GM10266 (cell line): ENCODE measurements around the gene SERPINA1.

Source experiments
- DNase-seq: peaks from one replicate; pipeline ENCODE4 v3.0.0; 2012; ENCODE audit errors: extremely low spot score
- TF ChIP-seq, protein P1 (sequence below): IDR thresholded peaks from 2 replicates; pipeline ENCODE4 v1.5.1; 2012; ENCODE audit warnings: mild to moderate bottlenecking, low read depth; ENCODE audit not compliant: control insufficient read depth, insufficient read depth; ENCODE audit errors: missing control alignments

Gene SERPINA1

DNA sequence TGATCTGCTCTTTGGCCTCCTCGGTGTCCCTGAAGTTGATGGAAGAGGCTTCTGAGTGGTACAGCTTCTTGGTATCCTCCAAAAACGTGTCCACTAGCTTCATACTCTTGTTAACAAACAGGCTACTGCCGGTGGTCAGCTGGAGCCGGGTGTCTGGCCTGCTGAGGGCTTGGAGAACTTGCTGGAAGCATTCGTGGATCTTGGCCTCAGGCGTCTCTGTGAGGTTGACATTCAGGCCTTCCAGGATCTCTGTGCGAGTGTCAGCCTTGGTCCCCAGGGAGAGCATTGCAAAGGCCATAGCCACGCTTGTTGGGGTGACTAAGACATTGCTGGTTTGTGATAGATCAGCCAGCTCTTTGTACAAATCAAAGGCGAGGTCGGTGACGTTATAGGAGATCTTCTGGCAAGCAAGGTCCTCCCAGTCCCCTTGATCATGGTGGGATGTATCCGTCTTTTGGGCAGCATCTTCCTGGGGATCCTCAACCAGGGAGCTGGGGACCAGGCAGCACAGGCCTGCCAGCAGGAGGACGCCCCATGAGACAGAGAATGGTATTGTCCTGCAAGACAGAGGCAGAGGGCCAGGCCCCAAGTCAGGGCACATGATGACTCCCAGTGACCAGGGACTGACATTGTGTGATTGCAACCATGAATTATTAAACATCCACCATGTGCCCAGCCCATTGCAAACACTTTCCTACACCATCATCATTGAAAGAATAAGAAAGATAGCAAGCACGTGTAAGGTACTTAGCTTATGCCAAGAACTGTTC, 22.1 kb downstream of the SERPINA1 start, which contains the start of gene SERPINA2:
Gene SERPINA2, minus strand, starts transcription at position 553 of the 770 bp plus-strand sequence.
- TF ChIP-seq, protein P1, sequence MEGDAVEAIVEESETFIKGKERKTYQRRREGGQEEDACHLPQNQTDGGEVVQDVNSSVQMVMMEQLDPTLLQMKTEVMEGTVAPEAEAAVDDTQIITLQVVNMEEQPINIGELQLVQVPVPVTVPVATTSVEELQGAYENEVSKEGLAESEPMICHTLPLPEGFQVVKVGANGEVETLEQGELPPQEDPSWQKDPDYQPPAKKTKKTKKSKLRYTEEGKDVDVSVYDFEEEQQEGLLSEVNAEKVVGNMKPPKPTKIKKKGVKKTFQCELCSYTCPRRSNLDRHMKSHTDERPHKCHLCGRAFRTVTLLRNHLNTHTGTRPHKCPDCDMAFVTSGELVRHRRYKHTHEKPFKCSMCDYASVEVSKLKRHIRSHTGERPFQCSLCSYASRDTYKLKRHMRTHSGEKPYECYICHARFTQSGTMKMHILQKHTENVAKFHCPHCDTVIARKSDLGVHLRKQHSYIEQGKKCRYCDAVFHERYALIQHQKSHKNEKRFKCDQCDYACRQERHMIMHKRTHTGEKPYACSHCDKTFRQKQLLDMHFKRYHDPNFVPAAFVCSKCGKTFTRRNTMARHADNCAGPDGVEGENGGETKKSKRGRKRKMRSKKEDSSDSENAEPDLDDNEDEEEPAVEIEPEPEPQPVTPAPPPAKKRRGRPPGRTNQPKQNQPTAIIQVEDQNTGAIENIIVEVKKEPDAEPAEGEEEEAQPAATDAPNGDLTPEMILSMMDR = no peak
- DNase-seq = no peak

DNA sequence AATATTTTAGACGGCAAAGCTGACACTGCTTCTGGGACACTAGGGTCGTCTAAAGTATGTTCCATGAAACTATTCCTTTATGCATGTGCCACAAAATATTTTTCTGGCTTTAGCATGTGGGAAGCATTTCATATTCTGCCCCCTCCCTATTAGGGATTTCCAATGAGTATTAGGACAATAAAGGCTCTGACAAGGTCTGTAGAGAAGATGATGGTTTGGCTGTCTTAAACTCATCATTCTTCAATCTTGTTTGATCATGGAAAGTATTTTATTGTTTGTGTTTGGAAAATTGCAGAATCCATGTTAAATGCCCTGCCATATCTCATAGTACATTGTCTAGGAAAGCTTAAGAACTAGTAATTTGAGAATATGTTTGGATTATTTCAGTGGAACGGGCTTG, 22.8 kb downstream of the SERPINA1 start:
- TF ChIP-seq, protein P1 = no peak
- no peak for DNase-seq

DNA sequence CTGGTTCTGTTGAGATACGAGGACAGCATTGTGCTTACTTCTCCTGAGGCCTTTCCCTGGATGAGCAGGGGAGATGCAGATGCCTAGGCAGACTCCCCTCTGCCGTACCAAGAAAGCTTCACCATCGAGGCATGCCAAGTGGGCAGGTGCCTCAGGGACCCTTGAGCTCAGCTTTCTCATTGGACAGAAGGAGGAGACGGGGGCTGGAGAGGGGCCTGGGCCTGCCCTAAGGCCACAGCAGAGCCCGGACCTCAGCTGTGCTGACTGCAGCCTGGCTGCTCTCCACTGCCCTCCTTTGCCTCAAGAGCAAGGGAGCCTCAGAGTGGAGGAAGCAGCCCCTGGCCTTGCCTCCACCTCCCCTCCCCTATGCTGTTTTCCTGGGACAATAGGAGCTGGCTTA, 23.4 kb downstream of the SERPINA1 start:
- TF ChIP-seq, protein P1 = no peak
- no peak for DNase-seq

DNA sequence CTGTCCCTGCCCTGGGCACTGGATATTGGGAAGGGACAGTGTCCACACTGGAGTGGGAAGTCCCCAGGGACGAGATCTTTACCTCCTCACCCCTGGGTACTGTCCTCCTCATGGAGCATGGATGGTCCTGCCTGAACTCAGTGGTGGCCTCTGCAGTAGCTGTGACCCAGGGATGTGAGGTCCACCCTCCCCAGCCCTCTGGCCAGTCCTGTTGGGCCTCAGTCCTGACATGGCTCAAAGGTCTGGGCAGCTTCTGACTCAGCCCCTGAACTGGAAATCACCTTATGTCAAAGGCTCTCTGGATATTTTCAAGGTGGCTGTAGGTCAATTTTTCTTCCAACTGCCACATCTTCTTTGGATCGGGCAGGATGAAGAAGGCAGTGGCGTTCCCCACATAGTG, 24.4 kb downstream of the SERPINA1 start:
- TF ChIP-seq, protein P1 = no peak
- no peak for DNase-seq

DNA sequence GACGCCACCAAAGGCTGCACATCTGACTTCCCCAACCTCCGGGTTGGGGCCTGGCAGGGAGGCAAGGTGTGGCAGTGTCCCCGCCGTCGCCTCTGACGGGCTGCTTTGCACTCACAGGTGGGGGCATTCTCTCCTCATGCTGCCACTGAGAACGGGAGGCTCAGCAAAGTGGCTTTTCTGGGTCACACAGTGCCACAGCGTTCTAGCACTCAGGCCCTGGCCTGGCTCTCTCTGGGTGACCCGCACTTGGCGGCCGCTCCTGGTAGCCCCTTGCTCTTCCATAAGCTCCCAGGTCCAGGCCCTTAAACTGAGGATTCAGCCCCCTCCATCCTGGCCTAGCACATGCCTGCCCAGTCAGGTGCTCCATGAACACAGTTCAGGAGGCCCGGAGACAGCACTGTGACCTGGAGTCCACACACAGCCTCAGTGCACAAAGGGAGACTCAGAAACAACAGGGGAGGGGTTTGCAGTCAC, 25.2 kb downstream of the SERPINA1 start:
- TF ChIP-seq, protein P1 = no peak
- DNase-seq = no peak

DNA sequence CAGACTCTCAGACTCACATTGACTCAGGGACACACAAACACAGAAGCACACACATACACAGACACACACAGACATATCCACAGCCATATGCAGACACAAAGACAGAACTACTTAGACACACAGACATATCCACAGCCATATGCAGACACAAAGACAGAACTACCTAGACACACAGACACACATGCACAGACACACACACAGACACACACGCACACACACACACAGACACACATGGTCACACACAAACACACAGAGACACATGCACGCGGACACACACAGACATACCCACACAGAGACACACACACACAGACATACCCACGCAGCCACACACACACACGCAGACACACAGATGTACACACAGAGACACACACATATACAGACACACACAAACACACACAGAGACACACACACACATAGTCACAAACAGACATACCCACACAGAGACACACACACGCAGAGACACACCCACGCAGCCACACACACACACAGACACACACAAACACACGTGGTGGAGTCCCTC, 25.7 kb downstream of the SERPINA1 start:
- no peak for DNase-seq

More for the DNA sequence above, 25.7 kb downstream of the SERPINA1 start:
- TF ChIP-seq, protein P1 = no peak
